Measurements from ENCODE around the gene ARVCF.

Gene ARVCF

DNA sequence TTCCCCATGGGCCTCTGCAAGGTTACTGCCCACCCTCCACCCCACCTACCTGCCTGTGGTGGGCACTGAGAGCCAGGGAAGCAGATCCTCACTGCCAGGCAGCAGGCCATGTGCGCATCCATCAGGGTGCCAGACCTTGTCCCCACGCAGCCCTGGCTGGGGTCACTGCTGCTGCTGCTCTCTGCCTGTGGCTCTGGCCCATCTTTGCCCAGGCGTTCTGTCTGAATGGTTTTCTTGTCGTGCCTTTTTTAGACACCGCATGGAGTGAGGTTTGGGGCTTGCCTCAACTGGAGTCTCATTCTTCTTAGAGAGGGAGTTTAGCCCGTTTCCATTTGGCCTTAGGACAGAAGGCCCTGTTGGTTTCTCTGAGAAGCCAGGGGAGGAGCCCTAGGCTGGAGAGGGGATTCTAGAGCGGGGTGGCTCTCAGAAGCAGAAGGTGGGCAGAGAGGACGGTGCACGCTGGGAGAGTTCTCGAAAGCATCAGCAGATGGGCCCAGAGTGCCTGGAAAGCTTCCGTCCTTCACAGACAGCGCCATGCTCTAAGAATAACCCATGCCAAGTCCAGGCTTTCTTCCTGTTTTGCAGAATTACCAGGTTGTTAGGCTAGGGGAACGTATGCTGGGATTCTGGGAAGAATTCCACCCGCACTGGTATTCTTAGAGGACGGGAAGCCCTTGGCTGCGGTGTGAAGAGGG is 12.4 kb upstream of the ARVCF start:
- Histone ChIP-seq H3K36me3 (ENCODE audit: control insufficient read depth, insufficient read depth, low read length) (no peaks in the 10 kb centered on the region), H3K27ac (ENCODE audit: low read depth, low read length, severe bottlenecking) (no peak overlapping the region), H3K4me1 (ENCODE audit: control insufficient read depth, insufficient read depth, low read length, poor library complexity, severe bottlenecking) (no peaks in the 10 kb centered on the region), H3K4me3 (ENCODE audit: extremely low read depth, insufficient read depth, low read length, poor library complexity, severe bottlenecking) (no peak overlapping the region), H3K9me3 (ENCODE audit: control insufficient read depth, low read length) (no peaks in the 10 kb centered on the region)
- 91 to 92% methylated on average over 12 to 14 of the region's 16 CpGs for WGBS, 2 experiments (ENCODE audit: insufficient coverage in 2 of 2)

DNA sequence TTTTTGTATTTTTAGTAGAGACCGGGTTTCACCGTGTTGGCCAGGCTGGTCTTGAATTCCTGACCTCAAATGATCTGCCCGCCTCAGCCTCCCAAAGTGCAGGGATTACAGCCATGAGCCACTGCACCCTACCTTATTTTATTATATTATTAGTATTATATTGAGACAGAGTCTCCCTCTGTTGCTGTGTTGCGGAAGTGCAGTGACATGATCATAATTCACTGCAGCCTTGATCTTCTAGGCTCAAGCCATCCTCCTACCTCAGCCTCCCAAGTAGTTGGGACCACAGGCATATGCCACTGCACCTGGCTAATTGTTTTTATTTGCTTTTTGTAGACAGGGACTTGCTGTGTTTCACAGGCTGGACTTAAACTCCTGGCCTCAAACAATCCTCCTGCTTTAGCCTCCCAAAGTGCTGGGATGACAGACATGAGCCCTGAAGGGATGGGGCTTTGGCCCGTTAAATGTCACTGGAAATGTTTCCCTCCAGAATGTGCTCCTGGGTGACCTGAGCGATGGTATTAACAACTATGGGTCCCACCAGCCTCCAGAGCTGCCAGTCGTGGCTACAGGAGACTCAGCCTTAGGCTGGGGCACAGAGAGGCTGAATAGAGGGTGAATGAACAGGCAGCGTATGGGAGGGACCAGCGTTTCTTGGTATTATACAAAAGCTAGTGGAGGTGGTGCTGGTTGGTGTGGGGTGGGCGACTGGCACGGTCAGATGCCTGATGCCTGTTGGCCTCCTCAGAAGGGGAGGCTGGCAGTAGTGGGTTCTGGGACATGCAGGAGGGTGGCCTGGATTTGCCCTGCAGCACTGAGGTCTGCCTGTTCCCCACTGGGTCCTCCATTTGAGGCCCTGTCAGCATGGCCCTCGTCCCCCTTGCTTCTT is 11.6 kb upstream of the ARVCF start:
- Histone ChIP-seq H3K36me3 (ENCODE audit: control insufficient read depth, insufficient read depth, low read length) (no peaks in the 10 kb centered on the region), H3K27ac (ENCODE audit: low read depth, low read length, severe bottlenecking) (no peak overlapping the region), H3K9me3 (ENCODE audit: control insufficient read depth, low read length) (no peaks in the 10 kb centered on the region), H3K4me3 (ENCODE audit: extremely low read depth, insufficient read depth, low read length, poor library complexity, severe bottlenecking) (no peak overlapping the region), H3K4me1 (ENCODE audit: control insufficient read depth, insufficient read depth, low read length, poor library complexity, severe bottlenecking) (no peaks in the 10 kb centered on the region)
- WGBS, 2 experiments (ENCODE audit: insufficient coverage in 2 of 2): 88 to 95% methylated on average over 7 to 11 of the region's 12 CpGs

DNA sequence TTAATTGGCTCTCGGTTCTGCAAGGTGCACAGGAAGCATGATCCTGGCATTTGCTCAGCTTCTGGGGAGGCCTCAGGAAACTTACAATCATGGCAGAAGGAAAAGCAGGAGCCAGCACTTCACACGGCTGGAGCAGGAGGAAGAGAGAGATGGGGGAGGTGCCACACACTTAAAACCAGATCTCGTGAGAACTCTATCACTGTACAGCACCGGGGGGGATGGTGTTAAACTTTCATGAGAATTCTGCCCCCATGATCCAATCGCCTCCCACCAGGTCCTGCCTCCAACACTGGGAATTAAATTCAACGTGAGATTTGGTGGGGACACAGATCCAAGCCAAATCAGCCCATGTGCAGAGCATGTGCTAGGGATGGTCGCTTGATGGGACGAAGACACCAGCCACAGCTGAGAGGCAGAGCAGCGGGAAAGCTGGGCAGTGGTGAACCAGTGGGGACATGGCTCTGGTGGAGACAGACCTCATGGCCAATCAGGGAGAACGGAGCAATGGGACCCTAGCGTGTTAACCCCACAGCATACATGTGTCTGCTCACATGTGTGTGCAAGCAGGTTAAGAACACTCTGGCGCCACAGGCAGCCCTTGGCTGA is 10.5 kb upstream of the ARVCF start:
- H3K9me3 ChIP-seq (ENCODE audit: control insufficient read depth, low read length): no peaks in the 10 kb centered on the region
- H3K36me3 ChIP-seq (ENCODE audit: control insufficient read depth, insufficient read depth, low read length): no peaks in the 10 kb centered on the region
- no peaks in the 10 kb centered on the region for H3K4me1 ChIP-seq (ENCODE audit: control insufficient read depth, insufficient read depth, low read length, poor library complexity, severe bottlenecking)
- no peak overlapping the region for H3K4me3 ChIP-seq (ENCODE audit: extremely low read depth, insufficient read depth, low read length, poor library complexity, severe bottlenecking)
- WGBS, 2 experiments (ENCODE audit: insufficient coverage in 2 of 2): 89 to 93% methylated on average over 10 to 11 of the region's 12 CpGs
- no peak overlapping the region for H3K27ac ChIP-seq (ENCODE audit: low read depth, low read length, severe bottlenecking)

GRCh38 chr22:20026204-20026908 is 9.7 kb upstream of the ARVCF start:
- Histone ChIP-seq H3K27ac (ENCODE audit: low read depth, low read length, severe bottlenecking) (no peak overlapping the region), H3K4me1 (ENCODE audit: control insufficient read depth, insufficient read depth, low read length, poor library complexity, severe bottlenecking) (no peaks in the 10 kb centered on the region), H3K36me3 (ENCODE audit: control insufficient read depth, insufficient read depth, low read length) (no peaks in the 10 kb centered on the region), H3K4me3 (ENCODE audit: extremely low read depth, insufficient read depth, low read length, poor library complexity, severe bottlenecking) (no peak overlapping the region), H3K9me3 (ENCODE audit: control insufficient read depth, low read length) (no peaks in the 10 kb centered on the region)
- WGBS, 2 experiments (ENCODE audit: insufficient coverage in 2 of 2): 98 to 100% methylated on average over 5 to 6 of the region's 13 CpGs

DNA sequence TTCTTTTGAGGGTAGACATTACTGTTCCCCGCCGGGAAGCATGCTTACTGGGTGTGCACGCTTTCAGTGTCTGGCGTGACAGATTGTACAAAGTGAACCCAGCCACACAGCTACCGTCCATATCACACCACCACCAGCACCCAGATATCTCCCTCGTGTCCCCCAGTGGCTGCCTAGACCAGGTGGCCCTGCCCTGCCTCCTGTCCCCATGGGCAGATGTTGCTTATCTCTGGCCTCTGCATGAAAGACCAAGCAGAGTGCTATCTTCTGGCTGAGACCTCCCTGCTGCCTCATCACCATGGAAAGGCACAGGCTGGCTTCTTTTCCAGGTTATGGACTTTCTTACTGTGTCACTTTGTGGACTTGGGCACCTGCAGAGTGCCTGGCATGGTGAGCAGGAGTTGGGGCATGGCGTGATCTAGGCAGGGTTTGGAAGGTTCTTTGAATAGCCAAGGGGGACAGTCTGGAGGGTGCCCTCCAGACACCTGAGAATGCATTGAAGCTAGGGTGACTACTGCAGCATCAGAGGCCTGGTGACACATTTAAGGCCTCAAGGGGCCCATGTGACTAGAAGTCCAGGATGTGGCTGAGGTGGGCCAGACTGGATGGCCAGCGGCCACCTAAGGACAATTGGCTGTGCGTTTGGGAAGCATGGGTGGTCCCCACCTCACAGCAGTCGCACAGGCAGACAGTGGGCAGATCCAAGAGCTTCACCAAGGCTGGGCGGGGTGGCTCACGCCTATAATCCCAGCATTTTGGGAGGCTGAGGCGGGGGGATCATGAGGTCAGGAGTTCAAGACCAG is 9.0 kb upstream of the ARVCF start:
- no peak overlapping the region for H3K4me3 ChIP-seq (ENCODE audit: extremely low read depth, insufficient read depth, low read length, poor library complexity, severe bottlenecking)
- H3K9me3 ChIP-seq (ENCODE audit: control insufficient read depth, low read length): no peaks in the 10 kb centered on the region
- no peak overlapping the region for H3K27ac ChIP-seq (ENCODE audit: low read depth, low read length, severe bottlenecking)
- no peaks in the 10 kb centered on the region for H3K4me1 ChIP-seq (ENCODE audit: control insufficient read depth, insufficient read depth, low read length, poor library complexity, severe bottlenecking)
- 88 to 97% methylated on average over 12 to 13 of the region's 13 CpGs for WGBS, 2 experiments (ENCODE audit: insufficient coverage in 2 of 2)
- no peaks in the 10 kb centered on the region for H3K36me3 ChIP-seq (ENCODE audit: control insufficient read depth, insufficient read depth, low read length)

DNA sequence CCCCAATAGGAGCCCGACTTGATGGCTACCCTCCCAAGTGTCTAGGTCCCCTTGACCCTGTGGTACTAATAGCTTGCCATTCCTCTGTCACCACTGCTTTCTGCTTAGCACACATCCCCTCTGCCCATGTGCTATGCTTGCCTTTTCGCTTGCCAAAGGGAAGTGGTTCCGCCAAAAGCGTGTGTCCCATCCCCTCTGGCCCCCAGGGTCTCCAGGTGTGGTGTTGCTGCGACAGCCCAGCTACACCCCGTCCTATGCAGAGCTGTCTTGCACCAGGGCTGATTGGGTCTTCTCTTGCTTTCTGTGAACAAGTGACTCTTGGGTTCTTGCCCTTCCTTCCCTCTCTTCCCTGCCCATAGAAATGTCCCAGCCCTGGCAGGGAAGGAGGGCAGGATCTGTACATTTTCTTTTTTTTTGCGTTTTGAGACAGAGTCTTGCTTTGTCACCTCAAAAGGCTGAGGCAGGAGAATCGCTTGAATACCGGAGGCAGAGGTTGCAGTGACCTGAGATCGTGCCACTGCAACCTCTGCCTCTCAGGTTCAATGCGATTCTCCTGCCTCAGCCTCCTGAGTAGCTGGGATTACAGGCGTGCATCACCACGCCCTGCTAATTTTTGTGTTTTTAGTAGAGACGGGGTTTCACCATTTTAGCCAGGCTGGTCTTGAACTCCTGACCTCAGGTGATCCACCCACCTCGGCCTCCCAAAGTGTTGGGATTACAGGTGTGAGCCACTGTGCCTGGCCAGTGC is 8.2 kb upstream of the ARVCF start:
- no peaks in the 10 kb centered on the region for H3K36me3 ChIP-seq (ENCODE audit: control insufficient read depth, insufficient read depth, low read length)
- H3K27ac ChIP-seq (ENCODE audit: low read depth, low read length, severe bottlenecking): no peak overlapping the region
- no peaks in the 10 kb centered on the region for H3K9me3 ChIP-seq (ENCODE audit: control insufficient read depth, low read length)
- WGBS, 2 experiments (ENCODE audit: insufficient coverage in 2 of 2): 96% methylated on average over 15 of the region's 15 CpGs
- no peak overlapping the region for H3K4me3 ChIP-seq (ENCODE audit: extremely low read depth, insufficient read depth, low read length, poor library complexity, severe bottlenecking)
- H3K4me1 ChIP-seq (ENCODE audit: control insufficient read depth, insufficient read depth, low read length, poor library complexity, severe bottlenecking): no peaks in the 10 kb centered on the region

DNA sequence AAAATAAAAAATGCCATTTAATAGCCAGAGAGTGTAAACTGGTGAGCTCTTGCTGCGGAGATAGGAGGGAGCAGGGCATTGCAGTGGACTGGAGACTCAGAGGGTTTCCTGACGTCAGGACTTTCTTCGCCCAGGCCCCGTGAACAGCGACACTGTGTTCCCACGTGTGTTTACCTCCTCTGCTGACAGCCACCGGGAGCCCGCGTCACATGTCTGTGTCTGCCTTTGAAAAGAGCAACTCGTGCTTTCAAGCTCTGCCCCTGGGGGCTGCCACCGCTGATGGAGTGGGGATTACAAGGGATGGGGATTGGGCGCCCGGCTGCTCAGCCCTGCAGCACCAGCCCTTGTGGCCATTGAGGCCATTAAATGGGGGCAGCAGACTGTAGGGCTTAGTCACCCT is 7.6 kb upstream of the ARVCF start:
- 76 to 80% methylated on average over 13 of the region's 13 CpGs for WGBS, 2 experiments (ENCODE audit: insufficient coverage in 2 of 2)
- H3K4me1 ChIP-seq (ENCODE audit: control insufficient read depth, insufficient read depth, low read length, poor library complexity, severe bottlenecking): no peaks in the 10 kb centered on the region
- no peak overlapping the region for H3K4me3 ChIP-seq (ENCODE audit: extremely low read depth, insufficient read depth, low read length, poor library complexity, severe bottlenecking)
- no peak overlapping the region for H3K27ac ChIP-seq (ENCODE audit: low read depth, low read length, severe bottlenecking)
- no peaks in the 10 kb centered on the region for H3K9me3 ChIP-seq (ENCODE audit: control insufficient read depth, low read length)
- no peaks in the 10 kb centered on the region for H3K36me3 ChIP-seq (ENCODE audit: control insufficient read depth, insufficient read depth, low read length)

GRCh38 chr22:20022978-20023613 is 6.5 kb upstream of the ARVCF start:
- H3K9me3 ChIP-seq (ENCODE audit: control insufficient read depth, low read length): no peaks in the 10 kb centered on the region
- H3K4me1 ChIP-seq (ENCODE audit: control insufficient read depth, insufficient read depth, low read length, poor library complexity, severe bottlenecking): no peaks in the 10 kb centered on the region
- H3K36me3 ChIP-seq (ENCODE audit: control insufficient read depth, insufficient read depth, low read length): no peaks in the 10 kb centered on the region
- H3K27ac ChIP-seq (ENCODE audit: low read depth, low read length, severe bottlenecking): no peak overlapping the region
- 84 to 98% methylated on average over 6 to 10 of the region's 10 CpGs for WGBS, 2 experiments (ENCODE audit: insufficient coverage in 2 of 2)
- no peak overlapping the region for H3K4me3 ChIP-seq (ENCODE audit: extremely low read depth, insufficient read depth, low read length, poor library complexity, severe bottlenecking)

DNA sequence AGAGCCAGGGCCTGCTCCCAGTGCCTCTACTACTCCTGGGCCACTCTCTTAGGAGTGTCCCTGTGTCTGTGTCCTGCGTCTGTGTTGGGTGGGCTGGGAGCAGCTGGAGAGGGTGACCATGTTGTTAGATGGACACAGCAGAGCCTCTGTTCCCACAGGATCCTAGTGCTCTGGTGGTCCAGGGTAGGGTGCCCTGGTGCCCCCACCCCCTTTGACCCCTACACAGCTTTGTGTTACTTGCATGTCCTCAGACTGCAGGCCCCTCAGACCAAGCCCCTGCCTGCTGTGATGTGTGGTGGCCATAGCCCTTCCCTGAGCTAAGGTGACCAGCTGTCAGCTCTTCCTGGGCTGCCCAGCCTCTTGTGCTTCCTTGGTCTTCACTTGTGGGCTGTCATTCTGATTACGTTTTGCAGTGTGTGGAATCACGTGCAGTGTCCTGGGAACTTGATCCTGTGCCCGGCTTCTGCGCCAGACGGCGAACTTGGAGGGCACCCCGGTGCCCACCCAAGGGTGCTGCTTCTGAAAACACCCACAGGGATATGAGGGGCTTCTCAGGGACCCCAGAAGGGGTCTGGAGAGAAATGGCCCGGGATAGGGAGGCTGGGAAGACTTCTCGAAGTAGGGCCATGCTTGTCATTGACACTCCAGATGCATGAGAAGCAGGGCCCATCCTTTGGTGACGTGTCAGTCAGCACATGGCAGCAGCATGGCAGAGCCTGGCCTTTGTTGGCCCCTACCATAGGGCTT is 5.8 kb upstream of the ARVCF start:
- Histone ChIP-seq H3K9me3 (ENCODE audit: control insufficient read depth, low read length) (no peaks in the 10 kb centered on the region), H3K36me3 (ENCODE audit: control insufficient read depth, insufficient read depth, low read length) (no peaks in the 10 kb centered on the region), H3K4me3 (ENCODE audit: extremely low read depth, insufficient read depth, low read length, poor library complexity, severe bottlenecking) (no peak overlapping the region), H3K27ac (ENCODE audit: low read depth, low read length, severe bottlenecking) (no peak overlapping the region), H3K4me1 (ENCODE audit: control insufficient read depth, insufficient read depth, low read length, poor library complexity, severe bottlenecking) (no peaks in the 10 kb centered on the region)
- 93% methylated on average over 10 of the region's 11 CpGs for WGBS, 2 experiments (ENCODE audit: insufficient coverage in 2 of 2)
